H1 (cell line): ENCODE results near the gene GPC4. TPM values are rescaled to one million over a fixed set of nuclear protein-coding genes. Genes with fewer than 3 reads are reported as not detected.

Experiments used
- CTCF ChIA-PET: fragments of 300-600 bp; sonication (Branson Sonifier 250); formaldehyde crosslinking; loops from one replicate; lab custom pipeline; 2021; ENCODE audit not compliant: partially characterized antibody; lab: Charles Lee
- POLR2A ChIA-PET: fragments of 300-600 bp; sonication (Branson Sonifier 250); formaldehyde crosslinking; loops from one replicate; lab custom pipeline; 2021; ENCODE audit warnings: inconsistent platforms; ENCODE audit not compliant: partially characterized antibody; lab: Charles Lee
- DNase-seq, 2 experiments: peaks; one replicate each; pipeline versions ENCODE4 v3.0.0 to v3.0.0-alpha.2; 2010 to 2022; ENCODE audit warnings: low spot score in 2 of 2, low read depth in 1 of 2, mixed read lengths in 1 of 2
- FAIRE-seq: peaks from 2 replicates; lab custom pipeline; 2011; peaks lifted over from hg19 to GRCh38; lab: Jason Lieb, UNC
- H2AFZ ChIP-seq: 2 replicates; pipeline ENCODE4 v1.8.1; 2012; ENCODE audit warnings: low read length, inconsistent platforms
- H2AK5ac ChIP-seq: 2 replicates; pipeline ENCODE4 v1.6.1; 2013; ENCODE audit warnings: low read depth, low read length
- H2BK120ac ChIP-seq: replicated peaks from 2 replicates; pipeline ENCODE3; 2013; ENCODE audit warnings: low read depth, low read length, inconsistent platforms
- H2BK12ac ChIP-seq: 2 replicates; pipeline ENCODE4 v1.6.1; 2013; ENCODE audit warnings: low read depth, low read length
- H2BK15ac ChIP-seq: 2 replicates; pipeline ENCODE4 v1.6.1; 2013; ENCODE audit warnings: low read length
- H2BK20ac ChIP-seq: 2 replicates; pipeline ENCODE4 v1.6.1; 2013; ENCODE audit warnings: low read length
- H2BK5ac ChIP-seq: 2 replicates; pipeline ENCODE4 v1.6.1; 2013; ENCODE audit warnings: low read depth, low read length
- H3K14ac ChIP-seq: 2 replicates; pipeline ENCODE4 v1.6.1; 2013; ENCODE audit warnings: inconsistent platforms; ENCODE audit not compliant: insufficient read length
- H3K18ac ChIP-seq: 2 replicates; pipeline ENCODE4 v1.6.1; 2013; ENCODE audit warnings: low read length; ENCODE audit errors: extremely low read depth
- H3K23ac ChIP-seq: 2 replicates; pipeline ENCODE4 v1.6.1; 2013; ENCODE audit warnings: inconsistent platforms; ENCODE audit not compliant: insufficient read length
- H3K23me2 ChIP-seq: 2 replicates; pipeline ENCODE4 v1.6.1; 2013; ENCODE audit warnings: low read depth, low read length
- H3K27ac ChIP-seq: 2 replicates; pipeline ENCODE4 v1.6.1; 2011; ENCODE audit warnings: low read depth, low read length, inconsistent platforms
- H3K27me3 ChIP-seq, 4 experiments: replicated peaks in 1 of 4; 1 replicate in 1 of 4; 2 replicates in 3 of 4; pipeline versions ENCODE4 v1.6.1 to v1.8.1; 2011 to 2013; ENCODE audit warnings: low read length in 3 of 4, mild to moderate bottlenecking in 3 of 4, inconsistent platforms in 2 of 4, mixed read lengths in 2 of 4, moderate library complexity in 1 of 4; ENCODE audit not compliant: control insufficient read depth in 3 of 4, insufficient read depth in 3 of 4; ENCODE audit errors: extremely low read depth in 1 of 4
- H3K36me3 ChIP-seq, 4 experiments: 2 replicates each; pipeline versions ENCODE4 v1.6.1 to v1.8.1; 2011 to 2013; ENCODE audit warnings: mild to moderate bottlenecking in 4 of 4, low read length in 3 of 4, moderate library complexity in 2 of 4, control low read depth in 1 of 4, inconsistent platforms in 1 of 4; ENCODE audit not compliant: insufficient read depth in 4 of 4, control insufficient read depth in 2 of 4
- H3K4ac ChIP-seq: replicated peaks from 2 replicates; pipeline ENCODE3; 2013; ENCODE audit warnings: low read length, low read depth, mixed read lengths, inconsistent platforms; ENCODE audit not compliant: insufficient read length
- H3K4me1 ChIP-seq, 4 experiments: replicated peaks in 1 of 4; 1 replicate in 1 of 4; 2 replicates in 3 of 4; pipeline versions ENCODE4 v1.6.1 to v1.8.1; 2011 to 2013; ENCODE audit warnings: low read length in 3 of 4, inconsistent platforms in 2 of 4, mixed read lengths in 1 of 4; ENCODE audit not compliant: insufficient read depth in 4 of 4, control insufficient read depth in 3 of 4
- H3K4me2 ChIP-seq, 2 experiments: 2 replicates each; pipeline versions ENCODE4 v1.6.1 to v1.8.1; 2011 to 2013; ENCODE audit warnings: low read depth in 2 of 2, low read length in 2 of 2, control low read depth in 1 of 2, inconsistent platforms in 1 of 2, mild to moderate bottlenecking in 1 of 2; ENCODE audit not compliant: insufficient read depth in 1 of 2
- H3K4me3 ChIP-seq, 4 experiments: fragments of 200-600, 300-600 bp in 1 of 4; sonication (generic), shearing (Covaris generic), sonication (Bioruptor Twin) in 1 of 4; 2 replicates each; pipeline versions ENCODE4 v1.5.1 to v1.8.1; 2011 to 2016; ENCODE audit warnings: low read length in 4 of 4, low read depth in 3 of 4, control low read depth in 2 of 4, inconsistent platforms in 2 of 4, mild to moderate bottlenecking in 2 of 4, mixed read lengths in 1 of 4, moderate library complexity in 1 of 4; ENCODE audit not compliant: insufficient read depth in 2 of 4; ENCODE audit errors: extremely low read depth in 1 of 4
- H3K56ac ChIP-seq: replicated peaks from 2 replicates; pipeline ENCODE3; 2013; ENCODE audit warnings: low read depth, mild to moderate bottlenecking, mixed read lengths, low read length, inconsistent platforms; ENCODE audit not compliant: insufficient read length
- H3K79me1 ChIP-seq: 2 replicates; pipeline ENCODE4 v1.6.1; 2013; ENCODE audit warnings: low read depth, low read length, control low read depth
- H3K79me2 ChIP-seq, 2 experiments: 2 replicates each; pipeline versions ENCODE4 v1.6.1 to v1.8.1; 2012 to 2013; ENCODE audit warnings: low read length in 2 of 2, mild to moderate bottlenecking in 2 of 2, inconsistent platforms in 1 of 2; ENCODE audit not compliant: insufficient read depth in 2 of 2, control insufficient read depth in 1 of 2
- H3K9ac ChIP-seq, 4 experiments: replicated peaks in 1 of 4; 1 replicate in 1 of 4; 2 replicates in 3 of 4; pipeline versions ENCODE4 v1.6.1 to v1.8.1; 2011 to 2013; ENCODE audit warnings: low read depth in 3 of 4, low read length in 3 of 4, control low read depth in 2 of 4, mild to moderate bottlenecking in 2 of 4, moderate library complexity in 2 of 4, inconsistent platforms in 1 of 4; ENCODE audit errors: extremely low read depth in 1 of 4
- H3K9me3 ChIP-seq, 2 experiments: 2 replicates each; pipeline versions ENCODE4 v1.6.1 to v1.8.1; 2012 to 2013; ENCODE audit warnings: mild to moderate bottlenecking in 2 of 2, moderate library complexity in 2 of 2, control low read depth in 1 of 2, inconsistent platforms in 1 of 2, low read depth in 1 of 2, low read length in 1 of 2, mixed read lengths in 1 of 2; ENCODE audit not compliant: insufficient read depth in 2 of 2
- H4K20me1 ChIP-seq, 2 experiments: replicated peaks in 1 of 2; 2 replicates each; pipeline versions ENCODE3 to v1.8.1; 2011 to 2013; ENCODE audit warnings: inconsistent platforms in 2 of 2, low read length in 2 of 2, mild to moderate bottlenecking in 1 of 2; ENCODE audit not compliant: insufficient read depth in 2 of 2, control insufficient read depth in 1 of 2
- H4K5ac ChIP-seq: 2 replicates; pipeline ENCODE4 v1.6.1; 2013; ENCODE audit warnings: low read length, low read depth, mixed read lengths, inconsistent platforms; ENCODE audit not compliant: insufficient read length
- H4K8ac ChIP-seq: 2 replicates; pipeline ENCODE4 v1.8.0; 2013; ENCODE audit warnings: mild to moderate bottlenecking, moderate library complexity, low read length, inconsistent platforms; ENCODE audit not compliant: insufficient read depth; ENCODE audit errors: extremely low read depth
- H4K91ac ChIP-seq: replicated peaks from 2 replicates; pipeline ENCODE3; 2013; ENCODE audit warnings: low read length, mixed read lengths, inconsistent platforms; ENCODE audit not compliant: insufficient read length
- CHD2 ChIP-seq: IDR thresholded peaks from 2 replicates; pipeline ENCODE4 v1.6.1; 2012; ENCODE audit warnings: low read length, improper control_type of control experiment
- HDAC2 ChIP-seq, 2 experiments: fragments of 300-600 bp in 1 of 2; sonication (generic) in 1 of 2; IDR thresholded peaks; 2 replicates each; pipeline ENCODE4 v1.6.1; 2011 to 2012; ENCODE audit warnings: low read depth in 2 of 2, low read length in 2 of 2, mild to moderate bottlenecking in 2 of 2, moderate library complexity in 2 of 2, borderline replicate concordance in 1 of 2, inconsistent platforms in 1 of 2
- JUN ChIP-seq: IDR thresholded peaks from 2 replicates; pipeline ENCODE4 v1.6.1; 2011; ENCODE audit warnings: low read depth, mild to moderate bottlenecking, improper control_type of control experiment, low read length
- NANOG ChIP-seq: IDR thresholded peaks from 2 replicates; pipeline ENCODE4 v1.6.1; 2011; ENCODE audit warnings: low read length, low read depth, mild to moderate bottlenecking, inconsistent platforms; ENCODE audit not compliant: insufficient read depth, poor library complexity, severe bottlenecking
- PHF8 ChIP-seq: fragments of 200-600 bp; sonication (generic); conservative IDR thresholded peaks from 2 replicates; pipeline ENCODE4 v1.7.1; 2012; ENCODE audit warnings: low read depth, mild to moderate bottlenecking, inconsistent platforms, low read length, moderate library complexity
- POLR2A ChIP-seq, 2 experiments: IDR thresholded peaks; 1 replicate in 1 of 2; 2 replicates in 1 of 2; pipeline ENCODE4 v1.6.1; 2011; ENCODE audit warnings: low read depth in 2 of 2, low read length in 2 of 2, mild to moderate bottlenecking in 2 of 2; ENCODE audit errors: control extremely low read depth in 1 of 2
- POU5F1 ChIP-seq: IDR thresholded peaks from 2 replicates; pipeline ENCODE4 v1.6.1; 2011; ENCODE audit warnings: low read depth, mild to moderate bottlenecking, low read length, moderate library complexity
- RBBP5 ChIP-seq: IDR thresholded peaks from 2 replicates; pipeline ENCODE4 v1.7.1; 2012; ENCODE audit warnings: low read depth, mild to moderate bottlenecking, inconsistent platforms, low read length, moderate library complexity, borderline replicate concordance
- SIRT6 ChIP-seq: IDR thresholded peaks from one replicate; pipeline ENCODE4 v1.7.1; 2012; ENCODE audit warnings: low read length, inconsistent platforms
- SUZ12 ChIP-seq: fragments of 200-600 bp; sonication (generic); IDR thresholded peaks from 2 replicates; pipeline ENCODE4 v1.6.1; 2012; ENCODE audit warnings: mild to moderate bottlenecking, inconsistent platforms, low read length, moderate library complexity, mixed read lengths
- TAF7 ChIP-seq: optimal IDR thresholded peaks from 2 replicates; pipeline ENCODE3; 2011; ENCODE audit warnings: low read depth, mild to moderate bottlenecking, inconsistent platforms, low read length, moderate library complexity, borderline replicate concordance
- TBP ChIP-seq: IDR thresholded peaks from 2 replicates; pipeline ENCODE4 v1.6.1; 2011; ENCODE audit warnings: low read depth, low read length, improper control_type of control experiment
- WGBS, 2 experiments: shearing (Covaris generic) in 1 of 2; methylation state at CpG; one replicate each; pipeline versions ENCODE4 v1.1.6 to v1.1.7; 2013 to 2015; ENCODE audit warnings: low lambda C conversion rate in 2 of 2, mixed read lengths in 2 of 2, inconsistent platforms in 1 of 2, low coverage in 1 of 2, missing lambda C conversion rate in 1 of 2; ENCODE audit not compliant: insufficient replicate concordance in 2 of 2, insufficient coverage in 1 of 2, insufficient read length in 1 of 2; ENCODE audit errors: extremely low coverage in 1 of 2, missing lambda C conversion rate in 1 of 2; 5-methylcytosine and 5-hydroxymethylcytosine counted together
- polyA plus RNA-seq, 7 experiments: library from polyadenylated mRNA; depleted of rRNA in 3 of 7; stranded (reverse) in 5 of 7; unstranded in 2 of 7; fragments of >200 nt in 5 of 7; fragments of 200-250 nt in 2 of 7; gene quantifications; 1 replicate in 5 of 7; 2 replicates in 1 of 7; 4 replicates in 1 of 7; pipeline versions ENCODE4 v1.2.1 to v1.2.3, GENCODE V29; 2011 to 2013; ENCODE audit warnings: missing spikeins in 2 of 7, mixed read lengths in 2 of 7
- total RNA-seq: library from RNA; stranded (reverse); fragmentation: NEBNext Ultra II Directional; extraction: Animal tissue kit (Norgen Biotek cat#: 25700); gene quantifications from 2 replicates; pipeline ENCODE4 v1.2.1, GENCODE V29; 2021
- TF ChIP-seq, protein P1 (sequence below): IDR thresholded peaks from 2 replicates; pipeline ENCODE4 v1.6.1; 2011; ENCODE audit warnings: low read length, improper control_type of control experiment

Gene GPC4
- total and polyA plus RNA-seq, 2 of the 8 experiments (the other 6 are each of a cell fraction or from before 2014, with no cell fraction given) = 46.8 to 230 TPM

GRCh38 chrX:133391111-133391510 lies 24.2 kb downstream of the GPC4 start:
- no peaks in the 10 kb centered on the region for H3K9me3 ChIP-seq
- H2BK15ac ChIP-seq = no peak overlapping the region
- peaks cover 0 to 3% (median 0%) of the 10 kb centered on the region in 4 experiments; a peak in 1 of 8 replicates for H3K36me3 ChIP-seq
- no peak overlapping the region for H3K23ac ChIP-seq
- no peaks in the 10 kb centered on the region for H3K79me1 ChIP-seq
- no peaks in the 10 kb centered on the region for H3K23me2 ChIP-seq
- 78% methylated on average over 3 of the region's 3 CpGs; no CpG with 5 or more reads in 1 of the 2 experiments for WGBS, 2 experiments
- no peak overlapping the region for H2AFZ ChIP-seq
- ChIA-PET POLR2A (interaction anchor here (1.3 to 1.4 kb wide), 2 partner anchors 10 to 25 kb away, joined by 4 to 10 read pairs; no protein-coding TSS in a partner anchor), CTCF (interaction anchor here (1.4 kb wide), 1 partner anchor 57 kb away, joined by 4 read pairs; no protein-coding TSS in a partner anchor)
- peaks cover 0 to 8% (median 0%) of the 10 kb centered on the region in 4 experiments; a peak in 2 of 7 replicates for H3K4me1 ChIP-seq
- H4K5ac ChIP-seq = no peak overlapping the region
- no peak overlapping the region for H2BK12ac ChIP-seq
- no peak overlapping the region for H2AK5ac ChIP-seq
- no peak overlapping the region for H3K14ac ChIP-seq
- H3K56ac ChIP-seq = no peak overlapping the region
- H3K27me3 ChIP-seq = no peaks in the 10 kb centered on the region
- no peak overlapping the region for H3K18ac ChIP-seq
- no peak overlapping the region for H3K27ac ChIP-seq
- H3K79me2 ChIP-seq = peaks cover 0 to 99% of the 10 kb centered on the region in 2 experiments; a peak in 3 of 4 replicates
- H4K91ac ChIP-seq = no peak overlapping the region
- H3K4me3 ChIP-seq = no peak overlapping the region
- peaks cover 18 to 28% of the 10 kb centered on the region in 2 experiments for H4K20me1 ChIP-seq
- no peak overlapping the region for H3K9ac ChIP-seq
- H3K4me2 ChIP-seq = no peak overlapping the region
- no peak for FAIRE-seq
- no peak overlapping the region for H2BK120ac ChIP-seq
- H2BK5ac ChIP-seq = no peak overlapping the region
- DNase-seq = no peak
- H4K8ac ChIP-seq = no peak overlapping the region
- H3K4ac ChIP-seq = no peak overlapping the region
- H2BK20ac ChIP-seq = no peak overlapping the region
- no peak for TF ChIP-seq POU5F1
- TF ChIP-seq HDAC2 (IDR thresholded peaks at IDR 0.05; ENCODE audit: borderline replicate concordance in 1 of 2, low read depth in 2 of 2, low read length in 2 of 2) = no peak
- no peak for TF ChIP-seq JUN
- TF ChIP-seq TBP = no peak
- TF ChIP-seq PHF8 = no peak
- no peak for TF ChIP-seq TAF7
- TF ChIP-seq, protein P1, sequence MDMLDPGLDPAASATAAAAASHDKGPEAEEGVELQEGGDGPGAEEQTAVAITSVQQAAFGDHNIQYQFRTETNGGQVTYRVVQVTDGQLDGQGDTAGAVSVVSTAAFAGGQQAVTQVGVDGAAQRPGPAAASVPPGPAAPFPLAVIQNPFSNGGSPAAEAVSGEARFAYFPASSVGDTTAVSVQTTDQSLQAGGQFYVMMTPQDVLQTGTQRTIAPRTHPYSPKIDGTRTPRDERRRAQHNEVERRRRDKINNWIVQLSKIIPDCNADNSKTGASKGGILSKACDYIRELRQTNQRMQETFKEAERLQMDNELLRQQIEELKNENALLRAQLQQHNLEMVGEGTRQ = no peak
- TF ChIP-seq CHD2 = no peak
- no peak for TF ChIP-seq RBBP5
- no peak for TF ChIP-seq NANOG
- no peak for TF ChIP-seq SIRT6
- TF ChIP-seq SUZ12 = no peak
- TF ChIP-seq POLR2A (IDR thresholded peaks at IDR 0.05; ENCODE audit: control extremely low read depth in 1 of 2, low read depth in 2 of 2, low read length in 2 of 2) = no peak
